ENCODE measurements around the gene SATB2. TPM values are rescaled to one million over a fixed set of nuclear protein-coding genes. Genes with fewer than 3 reads are reported as not detected.

Gene SATB2
- total RNA-seq, 1 donor from 2014 or later = 20.8 TPM

DNA sequence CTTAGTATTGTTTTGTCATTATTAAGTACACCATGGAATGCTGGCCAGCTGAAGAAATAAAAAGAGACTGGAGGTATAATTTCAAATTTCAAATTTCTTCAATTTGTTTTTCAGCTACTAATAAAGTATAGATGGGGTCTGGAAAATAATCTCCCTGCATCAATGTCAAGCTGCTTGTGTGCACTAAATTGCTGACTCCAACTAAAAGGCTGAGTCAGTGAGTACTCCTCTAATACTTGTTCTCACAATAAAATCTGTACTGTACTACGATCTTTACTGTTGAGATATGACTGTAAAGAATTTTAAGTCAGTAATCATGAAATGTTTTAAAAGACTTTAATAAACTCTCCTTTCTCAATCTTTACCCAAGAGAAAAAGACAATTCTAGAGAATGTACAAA, 131.9 kb downstream of the SATB2 start:
- Mint-ChIP-seq H3K4me3 (ENCODE audit: unreplicated experiment) (no peak overlapping the region), H3K4me1 (ENCODE audit: low read depth, unreplicated experiment) (peaks cover 35% of the 10 kb centered on the region), H3K27ac (ENCODE audit: unreplicated experiment) (no peak overlapping the region), H3K27me3 (ENCODE audit: unreplicated experiment) (no peaks in the 10 kb centered on the region), H3K36me3 (ENCODE audit: unreplicated experiment) (peaks cover 7% of the 10 kb centered on the region), H3K9me3 (ENCODE audit: unreplicated experiment) (peaks cover 1% of the 10 kb centered on the region)
- TF ChIP-seq, protein P1, sequence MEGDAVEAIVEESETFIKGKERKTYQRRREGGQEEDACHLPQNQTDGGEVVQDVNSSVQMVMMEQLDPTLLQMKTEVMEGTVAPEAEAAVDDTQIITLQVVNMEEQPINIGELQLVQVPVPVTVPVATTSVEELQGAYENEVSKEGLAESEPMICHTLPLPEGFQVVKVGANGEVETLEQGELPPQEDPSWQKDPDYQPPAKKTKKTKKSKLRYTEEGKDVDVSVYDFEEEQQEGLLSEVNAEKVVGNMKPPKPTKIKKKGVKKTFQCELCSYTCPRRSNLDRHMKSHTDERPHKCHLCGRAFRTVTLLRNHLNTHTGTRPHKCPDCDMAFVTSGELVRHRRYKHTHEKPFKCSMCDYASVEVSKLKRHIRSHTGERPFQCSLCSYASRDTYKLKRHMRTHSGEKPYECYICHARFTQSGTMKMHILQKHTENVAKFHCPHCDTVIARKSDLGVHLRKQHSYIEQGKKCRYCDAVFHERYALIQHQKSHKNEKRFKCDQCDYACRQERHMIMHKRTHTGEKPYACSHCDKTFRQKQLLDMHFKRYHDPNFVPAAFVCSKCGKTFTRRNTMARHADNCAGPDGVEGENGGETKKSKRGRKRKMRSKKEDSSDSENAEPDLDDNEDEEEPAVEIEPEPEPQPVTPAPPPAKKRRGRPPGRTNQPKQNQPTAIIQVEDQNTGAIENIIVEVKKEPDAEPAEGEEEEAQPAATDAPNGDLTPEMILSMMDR (IDR thresholded peaks at IDR 0.05; ENCODE audit: partially characterized antibody, unreplicated experiment) = no peak
- DNase-seq = no peak

DNA sequence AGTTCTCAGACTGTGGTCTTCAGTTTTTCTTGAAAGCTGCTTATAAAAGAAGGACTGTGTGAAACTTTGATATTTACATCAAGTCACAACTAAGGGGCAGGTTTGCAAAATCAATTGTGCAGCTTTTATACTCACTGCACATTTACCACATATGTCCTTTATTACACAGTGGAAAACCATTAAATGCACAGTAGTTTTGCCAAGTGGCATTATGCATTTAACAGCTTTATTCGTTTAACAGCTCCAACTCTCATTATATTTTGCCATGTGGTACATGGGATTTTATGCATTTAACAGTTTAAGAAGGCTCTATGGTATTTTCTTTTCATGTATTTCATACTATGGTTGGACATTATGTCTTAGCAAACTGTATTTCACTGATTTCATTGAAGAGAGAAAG, 135.6 kb downstream of the SATB2 start:
- H3K27me3 Mint-ChIP-seq (ENCODE audit: unreplicated experiment) = no peaks in the 10 kb centered on the region
- DNase-seq = no peak
- peak overlapping the region; percentile 33 for H3K27ac Mint-ChIP-seq (ENCODE audit: unreplicated experiment)
- no peak overlapping the region for H3K4me3 Mint-ChIP-seq (ENCODE audit: unreplicated experiment)
- H3K36me3 Mint-ChIP-seq (ENCODE audit: unreplicated experiment) = no peaks in the 10 kb centered on the region
- TF ChIP-seq, protein P1 (IDR thresholded peaks at IDR 0.05; ENCODE audit: partially characterized antibody, unreplicated experiment) = no peak
- peaks cover 3% of the 10 kb centered on the region for H3K9me3 Mint-ChIP-seq (ENCODE audit: unreplicated experiment)
- H3K4me1 Mint-ChIP-seq (ENCODE audit: low read depth, unreplicated experiment) = peaks cover 37% of the 10 kb centered on the region

DNA sequence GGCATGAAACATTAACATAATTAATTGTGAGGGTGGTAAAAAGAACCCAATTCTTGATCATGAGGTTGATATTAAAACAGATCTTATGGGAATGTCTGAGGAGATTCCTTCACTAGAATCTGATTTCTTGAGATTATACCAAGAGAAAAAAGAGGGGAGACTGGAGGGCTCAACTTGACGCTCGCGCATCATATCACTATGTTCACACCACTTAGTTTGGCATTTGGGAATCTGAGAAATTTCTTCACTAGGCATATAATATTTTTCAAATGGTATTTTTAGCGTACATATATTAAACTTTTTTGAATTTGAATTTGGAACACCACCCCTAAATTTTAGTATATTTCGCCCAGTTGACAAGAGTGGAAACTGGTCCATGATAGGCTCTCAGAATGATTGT, 140.1 kb downstream of the SATB2 start:
- H3K4me3 Mint-ChIP-seq (ENCODE audit: unreplicated experiment) = no peak overlapping the region
- peaks cover 2% of the 10 kb centered on the region for H3K27me3 Mint-ChIP-seq (ENCODE audit: unreplicated experiment)
- no peak overlapping the region for H3K27ac Mint-ChIP-seq (ENCODE audit: unreplicated experiment)
- peaks cover 28% of the 10 kb centered on the region for H3K4me1 Mint-ChIP-seq (ENCODE audit: low read depth, unreplicated experiment)
- DNase-seq = no peak
- TF ChIP-seq, protein P1 (IDR thresholded peaks at IDR 0.05; ENCODE audit: partially characterized antibody, unreplicated experiment) = no peak
- H3K36me3 Mint-ChIP-seq (ENCODE audit: unreplicated experiment) = no peaks in the 10 kb centered on the region
- peaks cover 2% of the 10 kb centered on the region for H3K9me3 Mint-ChIP-seq (ENCODE audit: unreplicated experiment)

DNA sequence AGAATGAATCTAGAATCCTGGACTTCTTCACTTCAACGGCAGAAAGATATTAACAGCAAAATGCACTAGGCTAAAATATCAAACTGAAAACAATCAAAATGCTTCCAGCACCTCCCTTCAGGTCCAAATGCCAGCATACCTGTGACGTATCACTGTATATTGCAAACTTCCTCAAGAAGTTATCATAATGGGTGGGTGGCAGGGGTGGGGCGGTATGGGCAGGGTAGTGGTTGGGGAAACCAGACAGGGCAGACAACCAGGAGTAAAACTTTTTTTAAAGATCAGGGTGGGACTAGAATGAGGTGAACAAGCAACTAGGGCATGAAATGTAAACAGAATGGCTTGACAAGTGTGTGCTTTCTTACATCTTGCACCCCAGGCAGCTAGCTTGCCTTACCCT, 140.9 kb downstream of the SATB2 start:
- H3K4me1 Mint-ChIP-seq (ENCODE audit: low read depth, unreplicated experiment) = peaks cover 30% of the 10 kb centered on the region
- H3K27ac Mint-ChIP-seq (ENCODE audit: unreplicated experiment) = no peak overlapping the region

More for the DNA sequence above, 140.9 kb downstream of the SATB2 start:
- H3K27me3 Mint-ChIP-seq (ENCODE audit: unreplicated experiment) = peaks cover 2% of the 10 kb centered on the region
- no peak overlapping the region for H3K4me3 Mint-ChIP-seq (ENCODE audit: unreplicated experiment)
- no peaks in the 10 kb centered on the region for H3K36me3 Mint-ChIP-seq (ENCODE audit: unreplicated experiment)
- no peak for DNase-seq
- peaks cover 4% of the 10 kb centered on the region for H3K9me3 Mint-ChIP-seq (ENCODE audit: unreplicated experiment)
- TF ChIP-seq, protein P1 (IDR thresholded peaks at IDR 0.05; ENCODE audit: partially characterized antibody, unreplicated experiment) = no peak
